Measurements from ENCODE around the gene DPY19L2.
"Not testable (repeated sequence)": the region's sequence is repeated elsewhere in the genome, so short reads cannot be mapped to it uniquely, and the experiment has no call there.

Gene DPY19L2

GRCh38 chr12:63529641-63530040, 138.7 kb downstream of the DPY19L2 start:
- DNase-seq (ENCODE audit: low spot score), result not testable (repeated sequence)

GRCh38 chr12:63525831-63526230, 142.5 kb downstream of the DPY19L2 start:
- DNase-seq (ENCODE audit: low spot score), result no peak

GRCh38 chr12:63521706-63522105, 146.6 kb downstream of the DPY19L2 start:
- DNase-seq (ENCODE audit: low spot score), result no peak
